ENCODE results near the gene BSG. TPM values are rescaled to one million over a fixed set of nuclear protein-coding genes. Genes with fewer than 3 reads are reported as not detected.
"Not testable (repeated sequence)": the region's sequence is repeated elsewhere in the genome, so short reads cannot be mapped to it uniquely, and the experiment has no call there.

The BSG gene
- total RNA-seq, 2 donors from 2014 or later = 176 to 264 TPM

- Histone ChIP-seq H3K27ac (no peak overlapping the region), H3K27me3 (no peaks in the 10 kb centered on the region), H3K4me1 (no peaks in the 10 kb centered on the region), H3K4me3 (no peak overlapping the region), H3K9me3 (no peaks in the 10 kb centered on the region), H3K36me3 (replicated peaks in 1 of 2; ENCODE audit: insufficient read depth in 1 of 2, low read depth in 2 of 2) (peaks cover 0 to 18% of the 10 kb centered on the region in 2 donors)
- ATAC-seq = no peak
- no peak for DNase-seq
- intact Hi-C loops (cut with DNase I) = no loop called here
- WGBS, 2 donors = 94 to 96% methylated on average over 28 to 41 of the region's 51 CpGs
- TF ChIP-seq CTCF (IDR thresholded peaks at IDR 0.05) (no peak), POLR2A (IDR thresholded peaks at IDR 0.05) (no peak)
Measured at GRCh38 chr19:620166-620862, 47.9 kb downstream of the BSG start.

- DNase-seq; intact Hi-C loops (cut with DNase I): not testable (repeated sequence)
- 96 to 98% methylated on average over 19 to 21 of the region's 48 CpGs for WGBS, 2 donors
Measured at GRCh38 chr19:621191-621590, 48.8 kb downstream of the BSG start.

GRCh38 chr19:621819-622218, 49.4 kb downstream of the BSG start:
- Histone ChIP-seq H3K27me3 (no peaks in the 10 kb centered on the region), H3K4me3 (no peak overlapping the region), H3K36me3 (replicated peaks in 1 of 2; ENCODE audit: insufficient read depth in 1 of 2, low read depth in 2 of 2) (peaks cover 0 to 18% of the 10 kb centered on the region in 2 donors), H3K9me3 (no peaks in the 10 kb centered on the region), H3K27ac (no peak overlapping the region), H3K4me1 (no peaks in the 10 kb centered on the region)
- DNase-seq (no peak), ATAC-seq (no peak)
- 95 to 100% methylated on average over 2 to 19 of the region's 24 CpGs for WGBS, 2 donors
- intact Hi-C loops (cut with DNase I) = no loop called here
- no peak for TF ChIP-seq CTCF (IDR thresholded peaks at IDR 0.05)
- TF ChIP-seq POLR2A (IDR thresholded peaks at IDR 0.05) = no peak

More at GRCh38 chr19:621191-621590, 48.8 kb downstream of the BSG start:
- not testable (repeated sequence) for H3K27ac ChIP-seq, ATAC-seq, H3K4me1 ChIP-seq, H3K27me3 ChIP-seq, H3K4me3 ChIP-seq, H3K9me3 ChIP-seq
- peaks cover 0 to 18% of the 10 kb centered on the region in 2 donors for H3K36me3 ChIP-seq (replicated peaks in 1 of 2; ENCODE audit: insufficient read depth in 1 of 2, low read depth in 2 of 2)

- no peak for TF ChIP-seq CTCF (IDR thresholded peaks at IDR 0.05)
- TF ChIP-seq POLR2A (IDR thresholded peaks at IDR 0.05) = no peak
- intact Hi-C loops (cut with DNase I) = no loop called here
- H3K4me3 ChIP-seq = no peak overlapping the region
- no peaks in the 10 kb centered on the region for H3K4me1 ChIP-seq
- no peaks in the 10 kb centered on the region for H3K9me3 ChIP-seq
- 95% methylated on average over 22 of the region's 37 CpGs; no CpG with 5 or more reads in 1 of the 2 donors for WGBS, 2 donors
- no peak overlapping the region for H3K27ac ChIP-seq
- no peaks in the 10 kb centered on the region for H3K27me3 ChIP-seq
- DNase-seq = no peak
- peaks cover 0 to 18% of the 10 kb centered on the region in 2 donors for H3K36me3 ChIP-seq (replicated peaks in 1 of 2; ENCODE audit: insufficient read depth in 1 of 2, low read depth in 2 of 2)
- no peak for ATAC-seq
Measured at GRCh38 chr19:622666-623065, 50.3 kb downstream of the BSG start.

- peaks cover 0 to 16% of the 10 kb centered on the region in 2 donors for H3K36me3 ChIP-seq (replicated peaks in 1 of 2; ENCODE audit: insufficient read depth in 1 of 2, low read depth in 2 of 2)
- no peaks in the 10 kb centered on the region for H3K27me3 ChIP-seq
- H3K4me3 ChIP-seq = no peak overlapping the region
- H3K27ac ChIP-seq = no peak overlapping the region
- DNase-seq (no peak), ATAC-seq (no peak)
- intact Hi-C loops (cut with DNase I) = no loop called here
- H3K4me1 ChIP-seq = no peaks in the 10 kb centered on the region
- H3K9me3 ChIP-seq = no peaks in the 10 kb centered on the region
- 91 to 94% methylated on average over 17 to 37 of the region's 44 CpGs for WGBS, 2 donors
- TF ChIP-seq CTCF (IDR thresholded peaks at IDR 0.05) (no peak), POLR2A (IDR thresholded peaks at IDR 0.05) (no peak)
Measured at GRCh38 chr19:623175-623916, 51.0 kb downstream of the BSG start.
